GM12878 (cell line): Measurements from ENCODE around the gene SLC25A47. TPM values are rescaled to one million over a fixed set of nuclear protein-coding genes. Genes with fewer than 3 reads are reported as not detected.

Experiments
- ATAC-seq: fragments of 200-7000 bp; cut with Tn5 transposase; 3 replicates; pipeline ENCODE4 v1.9.1; 2020; ENCODE audit warnings: mild to moderate bottlenecking, moderate library complexity
- BruUV-seq: library from RNA; stranded (reverse); fragments of 400-500 nt; replicated peaks from 2 replicates; lab custom pipeline; 2021; lab: Mats Ljungman, UMichigan
- CTCF ChIA-PET: fragments of 300-600 bp; sonication (Branson Sonifier 250); formaldehyde crosslinking; extraction: SDS; loops from one replicate; lab custom pipeline; 2021; ENCODE audit warnings: inconsistent platforms; lab: Yijun Ruan, JAX
- POLR2A ChIA-PET: fragments of 350-600 bp; formaldehyde crosslinking; extraction: SDS; loops from one replicate; lab custom pipeline; 2021; ENCODE audit warnings: inconsistent platforms; lab: Charles Lee
- RAD21 ChIA-PET: fragments of 300-600 bp; sonication (Branson Sonifier 250); formaldehyde crosslinking; loops from one replicate; lab custom pipeline; 2023; ENCODE audit warnings: antibody characterized with exemption; ENCODE audit not compliant: unreplicated experiment; lab: Charles Lee
- SMC1A ChIA-PET: fragments of 300-600 bp; sonication (Branson Sonifier 250); formaldehyde crosslinking; loops from one replicate; lab custom pipeline; 2023; ENCODE audit not compliant: unreplicated experiment, uncharacterized antibody; lab: Charles Lee
- DNase-seq: peaks from one replicate; pipeline ENCODE4 v3.0.0-alpha.2; 2011; ENCODE audit warnings: low read depth, low spot score
- FAIRE-seq: peaks from 3 replicates; lab custom pipeline; 2011; peaks lifted over from hg19 to GRCh38; lab: Jason Lieb, UNC
- H2AFZ ChIP-seq: 2 replicates; pipeline ENCODE4 v1.6.0; 2011; ENCODE audit warnings: low read depth, low read length, control low read depth; ENCODE audit not compliant: control insufficient read depth
- H3K27ac ChIP-seq: 2 replicates; pipeline ENCODE4 v1.5.1; 2011; ENCODE audit warnings: control low read depth; ENCODE audit not compliant: control insufficient read depth, insufficient read depth
- H3K27me3 ChIP-seq, 2 experiments: replicated peaks in 1 of 2; 2 replicates each; pipeline versions ENCODE4 v1.6.0 to v1.6.1; 2011; ENCODE audit warnings: low read length in 1 of 2; ENCODE audit not compliant: control insufficient read depth in 2 of 2, insufficient read depth in 2 of 2
- H3K36me3 ChIP-seq, 2 experiments: 2 replicates each; pipeline ENCODE4 v1.5.1; 2011; ENCODE audit warnings: low read length in 1 of 2; ENCODE audit not compliant: control insufficient read depth in 2 of 2, insufficient read depth in 2 of 2
- H3K4me1 ChIP-seq: 2 replicates; pipeline ENCODE4 v1.6.1; 2011; ENCODE audit warnings: mild to moderate bottlenecking, low read length, moderate library complexity, mixed read lengths; ENCODE audit not compliant: control insufficient read depth, insufficient read depth
- H3K4me2 ChIP-seq: 2 replicates; pipeline ENCODE4 v1.6.0; 2011; ENCODE audit warnings: control low read depth; ENCODE audit not compliant: control insufficient read depth, insufficient read depth
- H3K4me3 ChIP-seq: fragments of 200-600 bp; sonication (generic); 2 replicates; pipeline ENCODE4 v1.5.1; 2016
- H3K79me2 ChIP-seq: 2 replicates; pipeline ENCODE4 v1.6.0; 2011; ENCODE audit warnings: low read length; ENCODE audit not compliant: control insufficient read depth, insufficient read depth
- H3K9ac ChIP-seq: 2 replicates; pipeline ENCODE4 v1.8.0; 2011; ENCODE audit warnings: low read length, control low read depth, mixed read lengths; ENCODE audit not compliant: control insufficient read depth, insufficient read depth
- H3K9me3 ChIP-seq: replicated peaks from 3 replicates; pipeline ENCODE4 v1.5.1; 2011; ENCODE audit warnings: mild to moderate bottlenecking, low read length; ENCODE audit not compliant: control insufficient read depth, insufficient read depth
- H4K20me1 ChIP-seq: 2 replicates; pipeline ENCODE4 v1.6.0; 2011; ENCODE audit not compliant: control insufficient read depth, insufficient read depth
- FOXM1 ChIP-seq: IDR thresholded peaks from 2 replicates; pipeline ENCODE4 v1.6.1; 2012; ENCODE audit warnings: low read depth, mild to moderate bottlenecking, inconsistent platforms, low read length, moderate library complexity
- HDGF ChIP-seq: fragments of 450-650 bp; IDR thresholded peaks from 2 replicates; pipeline ENCODE4 v1.6.1; 2016; ENCODE audit warnings: antibody characterized with exemption
- WGBS: methylation state at CpG from one replicate; pipeline ENCODE4 v1.1.6; 2016; ENCODE audit warnings: low lambda C conversion rate; ENCODE audit not compliant: insufficient replicate concordance, insufficient coverage; ENCODE audit errors: missing lambda C conversion rate; 5-methylcytosine and 5-hydroxymethylcytosine counted together
- in situ Hi-C: fragments of 300-500 bp; cut with MboI; formaldehyde crosslinking; loops from 9 replicates; pipeline ENCODE4 v1.14.3; 2018; ENCODE audit warnings: mixed read lengths
- intact Hi-C: fragments of 100-400 bp; cut with micrococcal nuclease; formaldehyde crosslinking; loops from one replicate; pipeline ENCODE4 v1.14.2; 2022; ENCODE audit not compliant: unreplicated experiment
- polyA plus RNA-seq, 11 experiments: library from polyadenylated mRNA; depleted of rRNA in 4 of 11; unstranded in 6 of 11; stranded (reverse) in 5 of 11; fragments of >200 nt; fragmentation: Nextera tagmentation in 4 of 11; fragmentation: Illumina TruSeq in 1 of 11; extraction: Ambion mirVana in 4 of 11; extraction: Trizol in 1 of 11; gene quantifications; 1 replicate in 1 of 11; 2 replicates in 10 of 11; pipeline versions ENCODE4 v1.2.1 to v1.2.3, GENCODE V29; 2011 to 2016; ENCODE audit warnings: inconsistent platforms in 2 of 11, missing spikeins in 2 of 11, low read depth in 1 of 11
- total RNA-seq, 4 experiments: library from RNA; depleted of rRNA in 3 of 4; stranded (reverse); fragments of >200 nt in 3 of 4; fragmentation: Illumina TruSeq in 1 of 4; extraction: Trizol in 1 of 4; gene quantifications; 2 replicates each; pipeline versions ENCODE4 v1.2.1 to v1.2.3, GENCODE V29; 2013 to 2021
- TF ChIP-seq, protein P1 (sequence below): fragments of 450-650 bp; IDR thresholded peaks from 2 replicates; pipeline ENCODE4 v1.6.1; 2018; ENCODE audit warnings: mild to moderate bottlenecking, low read depth, moderate library complexity; ENCODE audit not compliant: partially characterized antibody
- TF ChIP-seq, protein P2 (sequence below): fragments of 450-650 bp; IDR thresholded peaks from 2 replicates; pipeline ENCODE4 v1.6.1; 2017; ENCODE audit warnings: mild to moderate bottlenecking, moderate library complexity

The SLC25A47 gene
- total and polyA plus RNA-seq, 10 of the 15 experiments (the other 5 are each of a cell fraction or from before 2014, with no cell fraction given), result 0.14 TPM; not detected in 9

GRCh38 chr14:100320157-100320856 lies 2.8 kb upstream of the SLC25A47 start:
- ATAC-seq, result no peak
- FAIRE-seq, result no peak
- ChIA-PET RAD21 (no interaction called here), SMC1A (no interaction called here), CTCF (no interaction called here), POLR2A (no interaction called here)
- intact Hi-C loops (no loop called here), in situ Hi-C loops (no loop called here)
- Histone ChIP-seq H3K4me1 (peaks cover 10% of the 10 kb centered on the region), H3K79me2 (no peaks in the 10 kb centered on the region), H4K20me1 (no peaks in the 10 kb centered on the region), H3K4me3 (no peak overlapping the region), H3K27ac (no peak overlapping the region), H3K9me3 (no peaks in the 10 kb centered on the region), H3K36me3 (no peaks in the 10 kb centered on the region), H3K4me2 (no peak overlapping the region), H3K9ac (no peak overlapping the region), H2AFZ (no peak overlapping the region), H3K27me3 (no peaks in the 10 kb centered on the region)
- DNase-seq, result no peak
- 62% methylated on average over 12 of the region's 12 CpGs for WGBS
- no TSS peak for BruUV-seq
- TF ChIP-seq, protein P1, sequence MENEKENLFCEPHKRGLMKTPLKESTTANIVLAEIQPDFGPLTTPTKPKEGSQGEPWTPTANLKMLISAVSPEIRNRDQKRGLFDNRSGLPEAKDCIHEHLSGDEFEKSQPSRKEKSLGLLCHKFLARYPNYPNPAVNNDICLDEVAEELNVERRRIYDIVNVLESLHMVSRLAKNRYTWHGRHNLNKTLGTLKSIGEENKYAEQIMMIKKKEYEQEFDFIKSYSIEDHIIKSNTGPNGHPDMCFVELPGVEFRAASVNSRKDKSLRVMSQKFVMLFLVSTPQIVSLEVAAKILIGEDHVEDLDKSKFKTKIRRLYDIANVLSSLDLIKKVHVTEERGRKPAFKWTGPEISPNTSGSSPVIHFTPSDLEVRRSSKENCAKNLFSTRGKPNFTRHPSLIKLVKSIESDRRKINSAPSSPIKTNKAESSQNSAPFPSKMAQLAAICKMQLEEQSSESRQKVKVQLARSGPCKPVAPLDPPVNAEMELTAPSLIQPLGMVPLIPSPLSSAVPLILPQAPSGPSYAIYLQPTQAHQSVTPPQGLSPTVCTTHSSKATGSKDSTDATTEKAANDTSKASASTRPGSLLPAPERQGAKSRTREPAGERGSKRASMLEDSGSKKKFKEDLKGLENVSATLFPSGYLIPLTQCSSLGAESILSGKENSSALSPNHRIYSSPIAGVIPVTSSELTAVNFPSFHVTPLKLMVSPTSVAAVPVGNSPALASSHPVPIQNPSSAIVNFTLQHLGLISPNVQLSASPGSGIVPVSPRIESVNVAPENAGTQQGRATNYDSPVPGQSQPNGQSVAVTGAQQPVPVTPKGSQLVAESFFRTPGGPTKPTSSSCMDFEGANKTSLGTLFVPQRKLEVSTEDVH, result no peak
- no peak for TF ChIP-seq FOXM1
- 0 out of 2 replicates have a peak, but pooled peaks have one; percentile 29 for TF ChIP-seq HDGF
- TF ChIP-seq, protein P2, sequence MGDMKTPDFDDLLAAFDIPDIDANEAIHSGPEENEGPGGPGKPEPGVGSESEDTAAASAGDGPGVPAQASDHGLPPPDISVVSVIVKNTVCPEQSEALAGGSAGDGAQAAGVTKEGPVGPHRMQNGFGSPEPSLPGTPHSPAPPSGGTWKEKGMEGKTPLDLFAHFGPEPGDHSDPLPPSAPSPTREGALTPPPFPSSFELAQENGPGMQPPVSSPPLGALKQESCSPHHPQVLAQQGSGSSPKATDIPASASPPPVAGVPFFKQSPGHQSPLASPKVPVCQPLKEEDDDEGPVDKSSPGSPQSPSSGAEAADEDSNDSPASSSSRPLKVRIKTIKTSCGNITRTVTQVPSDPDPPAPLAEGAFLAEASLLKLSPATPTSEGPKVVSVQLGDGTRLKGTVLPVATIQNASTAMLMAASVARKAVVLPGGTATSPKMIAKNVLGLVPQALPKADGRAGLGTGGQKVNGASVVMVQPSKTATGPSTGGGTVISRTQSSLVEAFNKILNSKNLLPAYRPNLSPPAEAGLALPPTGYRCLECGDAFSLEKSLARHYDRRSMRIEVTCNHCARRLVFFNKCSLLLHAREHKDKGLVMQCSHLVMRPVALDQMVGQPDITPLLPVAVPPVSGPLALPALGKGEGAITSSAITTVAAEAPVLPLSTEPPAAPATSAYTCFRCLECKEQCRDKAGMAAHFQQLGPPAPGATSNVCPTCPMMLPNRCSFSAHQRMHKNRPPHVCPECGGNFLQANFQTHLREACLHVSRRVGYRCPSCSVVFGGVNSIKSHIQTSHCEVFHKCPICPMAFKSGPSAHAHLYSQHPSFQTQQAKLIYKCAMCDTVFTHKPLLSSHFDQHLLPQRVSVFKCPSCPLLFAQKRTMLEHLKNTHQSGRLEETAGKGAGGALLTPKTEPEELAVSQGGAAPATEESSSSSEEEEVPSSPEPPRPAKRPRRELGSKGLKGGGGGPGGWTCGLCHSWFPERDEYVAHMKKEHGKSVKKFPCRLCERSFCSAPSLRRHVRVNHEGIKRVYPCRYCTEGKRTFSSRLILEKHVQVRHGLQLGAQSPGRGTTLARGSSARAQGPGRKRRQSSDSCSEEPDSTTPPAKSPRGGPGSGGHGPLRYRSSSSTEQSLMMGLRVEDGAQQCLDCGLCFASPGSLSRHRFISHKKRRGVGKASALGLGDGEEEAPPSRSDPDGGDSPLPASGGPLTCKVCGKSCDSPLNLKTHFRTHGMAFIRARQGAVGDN, result no peak
